Activated T-helper 9 cell treated with anti-CD3 and anti-CD28 coated beads, Interleukin-2, amount 50 U/mL, for 16 hours (primary cell): ENCODE measurements around the gene VAC14.
"Not testable (repeated sequence)": the region's sequence is repeated elsewhere in the genome, so short reads cannot be mapped to it uniquely, and the experiment has no call there.

Experiments
- DNase-seq: peaks from one replicate; pipeline ENCODE4 v3.0.0-alpha.2; 2020; ENCODE audit warnings: low read depth

VAC14 gene

GRCh38 chr16:70743791-70744190 is 57.2 kb downstream of the VAC14 start:
- no peak for DNase-seq

GRCh38 chr16:70742967-70743366 is 58.0 kb downstream of the VAC14 start:
- DNase-seq, result not testable (repeated sequence)

GRCh38 chr16:70741783-70742125 is 59.2 kb downstream of the VAC14 start:
- DNase-seq, result no peak

- no peak for DNase-seq
These were observed 59.8 kb downstream of the VAC14 start for GRCh38 chr16:70740914-70741782.

DNA sequence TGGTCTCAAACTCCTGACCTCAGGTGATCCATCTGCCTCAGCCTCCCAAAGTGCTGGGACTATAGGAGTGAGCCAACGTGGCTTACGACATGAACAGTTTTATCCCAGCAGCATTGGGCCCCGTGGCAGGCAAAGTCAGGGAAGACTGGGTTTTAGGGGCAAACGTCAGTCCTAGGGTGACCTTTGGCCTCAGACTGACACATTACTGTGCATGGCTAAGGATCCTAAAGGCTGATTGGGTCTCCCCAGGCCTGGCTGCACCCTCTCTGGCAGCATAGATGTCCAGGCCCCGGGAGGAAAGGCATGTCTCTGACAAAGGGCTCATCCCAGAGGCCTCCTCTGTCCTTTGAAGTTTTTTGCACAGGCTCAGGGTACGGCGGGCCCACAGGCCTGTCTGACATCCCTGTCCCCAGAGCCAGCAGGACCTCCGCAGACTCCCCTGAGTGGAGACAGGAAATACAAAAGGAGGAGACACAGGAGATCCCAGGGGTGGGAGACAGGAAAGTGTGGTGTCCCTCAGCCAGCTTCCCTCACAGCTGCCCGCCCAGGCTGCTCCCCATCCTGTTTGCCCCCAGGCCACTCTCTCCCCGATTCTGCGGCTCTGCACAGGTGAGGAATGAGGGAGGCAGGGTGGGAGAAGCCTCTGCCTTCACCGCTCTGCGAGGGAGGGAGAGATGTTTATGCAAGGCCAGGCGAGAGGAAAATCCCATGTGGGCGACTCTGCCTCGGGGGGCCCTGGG is 60.6 kb downstream of the VAC14 start:
- DNase-seq, result no peak

GRCh38 chr16:70739389-70739788 is 61.6 kb downstream of the VAC14 start:
- DNase-seq, result no peak

DNA sequence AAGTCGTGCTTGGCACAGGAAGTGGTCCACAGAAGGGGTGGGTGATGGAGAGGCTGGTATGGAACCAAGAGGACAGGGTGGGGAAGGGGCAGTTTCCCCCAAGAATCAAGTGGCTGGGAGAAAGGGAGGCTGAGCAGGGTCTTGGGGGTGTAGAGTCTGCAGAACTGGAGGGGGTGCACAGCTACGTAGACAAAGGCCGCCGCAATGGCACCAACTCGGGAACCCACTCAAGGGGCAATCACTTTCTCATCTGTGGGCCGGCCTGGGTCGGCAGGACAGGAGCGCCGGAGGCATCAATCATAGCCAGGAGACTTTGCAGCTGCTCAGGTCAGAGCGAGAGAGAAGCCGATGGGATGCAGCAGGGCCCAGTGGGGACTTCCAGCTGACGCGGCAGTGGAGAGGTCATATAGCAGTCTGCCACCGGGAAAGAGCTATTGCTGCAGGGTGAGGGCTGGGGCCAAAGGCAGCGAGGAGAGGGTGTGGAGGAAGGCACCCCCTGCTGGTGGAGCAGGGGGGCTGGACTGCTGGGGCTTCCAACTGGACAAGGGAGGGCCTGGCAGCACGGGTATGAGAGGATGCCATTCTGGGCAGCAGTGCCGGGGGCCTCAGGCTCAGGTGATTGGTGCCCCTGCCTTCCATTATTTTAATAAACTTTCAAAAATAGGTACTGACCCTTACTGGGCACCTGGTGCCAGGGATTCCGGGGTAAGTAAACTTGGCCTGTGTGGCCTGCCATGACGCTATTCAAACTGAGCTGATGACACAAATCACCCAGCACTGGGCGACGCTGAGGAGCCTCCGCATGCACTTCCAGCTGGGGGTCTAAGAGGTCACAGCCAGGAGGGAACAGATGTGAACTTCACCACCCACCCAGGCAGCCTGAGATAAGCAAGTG is 62.6 kb downstream of the VAC14 start:
- DNase-seq, result no peak

DNA sequence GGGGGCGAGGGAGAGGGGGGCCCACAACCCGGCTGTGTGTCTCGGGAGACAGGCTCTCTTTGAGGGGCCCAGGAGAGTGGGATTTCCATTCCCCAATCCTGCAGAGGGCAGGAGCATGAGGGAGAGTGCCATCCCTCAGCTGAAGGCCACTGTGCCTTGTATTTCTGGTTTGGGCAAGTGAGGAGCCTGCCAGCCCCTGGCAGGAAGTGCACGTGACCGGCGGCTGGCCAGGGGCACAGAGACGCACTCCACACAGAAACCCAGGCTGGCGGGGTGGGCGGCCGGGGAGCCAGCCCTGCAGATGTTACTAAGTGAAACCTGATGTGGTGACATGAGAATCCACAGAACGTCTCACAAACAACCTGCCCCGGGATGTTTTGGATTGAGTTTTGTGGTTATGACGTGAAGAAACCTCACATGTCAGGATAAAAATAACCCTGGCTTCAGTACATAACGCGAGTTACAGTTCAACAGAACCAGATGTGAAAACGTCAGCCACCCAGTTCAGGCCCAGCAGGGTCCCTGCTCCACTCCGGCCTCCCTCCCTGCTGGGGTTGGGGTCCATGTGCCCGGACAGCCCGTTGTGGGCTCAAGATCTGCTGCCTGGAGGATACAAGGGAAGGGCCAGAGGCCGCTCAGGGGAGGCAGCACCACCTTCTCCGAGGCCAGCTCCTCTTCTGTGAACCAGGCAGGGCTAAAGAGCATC is 63.4 kb downstream of the VAC14 start:
- DNase-seq, result peak; percentile 43

- DNase-seq, result no peak
These were observed 64.2 kb downstream of the VAC14 start for GRCh38 chr16:70736465-70737376.

DNA sequence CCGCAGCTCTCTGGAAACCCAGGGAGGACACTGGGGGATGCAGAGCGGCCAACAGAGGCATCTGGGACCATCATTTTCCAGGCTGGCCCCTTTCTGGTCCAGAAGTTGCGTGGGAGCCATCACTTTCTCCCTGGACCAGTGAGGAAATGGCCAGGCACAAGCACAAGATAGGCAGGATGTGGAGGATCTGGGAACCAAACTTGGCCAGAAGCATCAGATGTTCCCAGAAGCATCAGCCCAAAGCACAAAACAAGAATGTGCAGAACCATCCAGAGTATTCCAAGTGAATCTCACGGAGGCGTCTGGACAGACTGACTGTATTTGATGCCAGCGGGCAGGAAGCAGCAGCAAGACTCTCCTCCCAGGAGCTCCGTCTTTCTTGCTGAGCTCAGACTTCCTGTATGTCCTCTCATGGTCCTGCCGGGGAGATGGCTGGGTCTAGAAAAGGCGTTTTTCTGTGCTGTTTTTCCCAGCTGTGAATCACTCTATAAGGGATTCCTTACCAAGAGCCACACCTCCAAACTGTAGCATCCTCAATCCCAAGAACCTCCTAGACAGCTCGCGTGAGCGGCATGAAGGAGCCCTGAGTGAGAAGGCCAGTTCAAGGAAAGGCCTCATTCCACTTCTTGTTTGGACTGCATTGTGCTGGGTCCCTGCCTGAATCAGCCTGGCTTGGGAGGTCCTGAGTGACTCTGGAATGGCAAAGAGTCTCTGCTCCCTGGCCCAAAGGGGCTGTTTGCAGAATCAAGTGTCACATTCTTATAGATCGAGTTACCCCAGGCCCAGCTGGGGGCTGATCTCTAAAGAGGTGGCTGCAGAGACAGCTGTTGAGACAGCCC is 65.6 kb downstream of the VAC14 start:
- no peak for DNase-seq

DNA sequence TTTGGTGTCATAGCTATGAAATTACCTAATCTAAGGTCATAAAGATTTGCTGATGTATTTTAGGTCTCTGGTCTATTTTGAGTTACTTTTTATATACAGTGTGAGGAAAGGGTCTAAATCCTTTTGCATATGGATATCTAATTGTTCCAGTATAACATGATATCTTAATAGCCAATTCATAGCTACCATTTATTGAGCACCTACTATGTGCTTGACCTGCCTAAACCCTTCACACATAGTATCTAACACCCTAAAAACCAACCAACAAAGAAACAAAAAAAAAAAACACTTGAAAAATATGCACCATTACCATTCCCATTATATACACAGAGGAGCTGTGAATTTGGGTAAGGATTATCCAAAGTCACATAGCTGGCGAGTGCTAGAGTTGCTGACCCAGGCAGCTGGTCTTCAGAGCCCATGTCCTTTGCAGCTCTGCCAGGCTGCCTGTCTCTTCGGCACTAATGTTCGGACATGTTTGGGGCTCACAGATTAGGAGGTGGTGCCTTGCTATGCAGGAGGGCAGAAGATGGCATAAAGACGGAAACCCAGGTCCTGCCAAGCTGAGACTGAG is 66.3 kb downstream of the VAC14 start:
- no peak for DNase-seq

DNA sequence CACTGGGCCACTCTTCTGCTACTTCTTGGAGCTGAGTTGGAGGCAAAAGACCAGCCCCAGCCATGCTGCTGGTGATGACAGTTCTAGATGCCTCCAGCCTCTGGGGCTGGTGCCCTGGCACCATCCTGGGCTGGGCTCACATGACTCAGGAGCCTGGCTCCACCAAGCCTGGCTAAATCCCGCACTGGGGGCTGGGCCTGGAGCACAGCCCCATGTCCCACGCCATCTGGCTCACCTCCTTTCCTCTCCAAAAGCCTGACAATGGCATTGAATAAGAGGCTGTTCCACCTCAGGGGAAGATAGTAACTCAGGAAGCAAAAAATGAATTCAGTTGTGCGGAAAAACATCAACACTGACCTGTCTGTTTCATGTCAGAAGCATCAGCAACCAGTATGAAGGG is 70.0 kb downstream of the VAC14 start:
- no peak for DNase-seq

DNA sequence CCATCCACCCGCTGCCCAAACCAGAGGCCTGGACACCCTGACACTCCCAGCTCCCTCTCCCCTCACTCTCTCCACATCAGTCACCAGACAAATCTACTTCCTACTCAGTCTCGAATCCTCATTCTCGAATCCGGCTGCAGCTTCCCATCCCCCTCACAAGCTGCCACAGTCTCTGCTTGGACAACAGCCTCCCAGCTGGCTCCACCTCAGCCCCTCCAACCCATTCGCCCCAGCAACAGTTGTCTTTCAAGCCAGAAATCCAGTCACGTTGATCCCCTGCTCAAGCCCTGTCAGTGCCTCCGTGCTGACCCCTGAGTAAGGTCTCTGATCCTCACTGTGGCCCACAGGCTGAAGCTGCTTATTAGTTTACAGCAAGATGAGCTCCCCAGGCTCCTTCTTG is 70.9 kb downstream of the VAC14 start:
- DNase-seq, result no peak

GRCh38 chr16:70729292-70729691 is 71.7 kb downstream of the VAC14 start:
- DNase-seq, result no peak

DNA sequence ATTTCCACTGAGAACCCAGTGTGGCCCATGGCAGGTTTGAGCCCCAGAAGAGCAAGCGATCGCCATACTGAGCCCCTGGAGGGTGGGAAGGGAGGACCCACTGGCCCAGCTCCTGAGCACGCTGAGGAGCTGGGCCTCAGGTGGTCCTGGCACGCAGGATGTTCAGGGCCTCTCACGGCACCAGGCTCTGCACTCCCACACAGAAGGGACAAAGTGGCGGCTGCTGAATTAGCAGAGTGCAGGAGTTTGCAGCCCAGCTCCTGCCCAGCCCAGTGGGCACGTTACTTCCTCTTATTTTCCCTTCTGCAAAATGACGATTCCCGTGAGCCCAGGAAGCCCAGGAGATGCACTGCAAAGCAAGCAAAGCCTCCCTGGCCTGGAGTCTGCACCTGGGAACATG is 72.8 kb downstream of the VAC14 start:
- DNase-seq, result no peak

DNA sequence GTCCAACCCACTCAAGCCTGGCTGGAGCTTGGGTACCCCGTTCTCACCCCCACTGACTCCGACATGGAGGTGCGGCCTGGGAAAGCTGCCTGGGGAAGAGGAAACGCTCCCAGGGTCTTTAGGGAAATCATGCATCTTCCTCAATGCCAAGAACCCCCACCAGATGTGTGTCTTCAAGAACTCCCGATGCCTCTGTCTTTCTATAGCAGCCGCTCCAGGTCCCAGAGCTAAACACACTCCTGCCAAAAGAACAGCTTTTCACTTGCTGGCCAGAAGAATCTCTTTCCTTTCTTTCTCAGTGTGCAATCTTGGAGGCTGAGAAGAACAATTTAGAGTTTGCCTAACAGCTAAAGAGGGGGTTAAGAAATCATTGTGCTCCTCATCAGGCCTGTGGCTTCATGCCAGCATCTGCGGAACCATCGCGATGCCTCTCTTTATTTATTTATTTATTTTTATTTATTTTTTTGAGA is 74.0 kb downstream of the VAC14 start:
- DNase-seq, result no peak

DNA sequence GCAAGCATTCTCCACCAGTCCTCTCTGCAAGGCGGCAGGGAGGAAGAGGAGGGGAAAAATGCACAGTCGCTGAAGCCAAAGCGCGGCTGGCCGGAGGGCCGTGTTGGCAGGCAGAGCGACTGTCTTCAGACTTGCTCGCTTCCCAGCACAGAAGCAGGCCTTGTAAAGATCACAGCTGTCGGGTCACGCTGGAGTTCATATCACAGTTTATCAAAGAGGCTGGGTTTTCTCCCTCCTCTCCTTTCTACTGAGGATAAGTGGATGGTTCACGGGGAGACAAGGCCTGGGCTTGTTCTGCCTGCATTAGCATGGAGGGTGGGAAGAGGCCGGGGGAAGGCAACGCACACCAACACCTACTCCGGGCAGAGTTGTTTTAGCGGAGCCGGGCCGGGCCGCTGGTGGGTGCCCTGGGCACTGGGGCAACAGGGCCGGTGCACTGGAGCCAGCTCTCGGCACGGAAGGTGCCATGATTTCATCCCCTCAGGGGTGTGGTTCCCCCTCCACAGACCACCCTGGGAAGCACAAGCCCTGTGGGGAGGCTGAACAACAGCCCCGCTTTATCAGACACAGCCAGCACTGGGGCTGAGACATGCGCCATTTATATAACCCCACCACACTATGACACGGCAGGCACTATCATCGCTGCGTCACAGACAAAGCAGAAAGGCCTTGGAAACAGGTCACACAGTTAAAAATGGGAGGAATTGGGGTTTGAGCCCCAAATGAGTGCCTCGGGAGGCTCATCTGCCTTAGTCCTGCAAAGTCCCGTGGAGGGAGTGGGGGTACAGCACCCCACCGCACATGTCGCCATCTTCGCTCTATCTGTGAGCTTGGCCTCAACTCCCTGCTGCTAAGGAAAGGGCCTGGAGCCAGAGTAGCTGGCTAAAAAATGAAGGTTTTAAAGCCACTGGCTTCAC is 74.8 kb downstream of the VAC14 start:
- DNase-seq, result no peak
